SK-N-MC (cell line): ENCODE results near the gene SLCO3A1.

ENCODE experiments used
- EZH2 ChIP-seq: fragments of 200-600 bp; sonication (generic); IDR thresholded peaks from one replicate; pipeline ENCODE4 v1.6.1; 2017; ENCODE audit warnings: antibody characterized with exemption
- POLR2AphosphoS5 ChIP-seq: IDR thresholded peaks from 2 replicates; pipeline ENCODE4 v1.6.1; 2012; ENCODE audit warnings: mild to moderate bottlenecking, low read depth, low read length, borderline replicate concordance

DNA sequence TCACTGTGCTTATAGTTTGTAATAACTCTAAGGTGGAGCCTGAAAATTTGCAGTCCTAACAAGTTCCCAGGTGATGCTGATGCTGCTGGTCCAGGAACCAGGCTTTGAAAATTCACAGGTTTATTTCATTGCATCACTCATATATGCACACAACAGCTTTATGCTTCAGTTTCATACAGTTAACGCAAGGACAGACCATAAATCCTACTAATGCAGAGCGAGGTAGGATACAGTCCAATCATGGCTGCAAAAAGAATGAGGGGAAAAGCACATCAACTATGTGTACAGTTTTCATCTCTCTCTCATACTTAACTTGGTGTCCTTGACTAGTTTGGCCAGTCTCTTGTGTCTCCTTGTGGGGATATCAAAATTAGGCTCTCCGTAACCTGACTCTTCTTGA lies 135.1 kb downstream of the SLCO3A1 start:
- TF ChIP-seq EZH2 (no peak), POLR2AphosphoS5 (no peak)
